NCI-H345 treated with DMSO at 0.1 percent for 48 hours (cell line): ENCODE measurements around the gene KLHDC3.
A peak's percentile ranks its signal among the peaks of the same experiment; 100 is the strongest.
"Not testable (repeated sequence)": the region's sequence is repeated elsewhere in the genome, so short reads cannot be mapped to it uniquely, and the experiment has no call there.

Source experiments
- DNase-seq: peaks from one replicate; lab custom pipeline; 2025; ENCODE audit not compliant: unreplicated experiment; lab: John Stamatoyannopoulos, UW

KLHDC3 gene

DNA sequence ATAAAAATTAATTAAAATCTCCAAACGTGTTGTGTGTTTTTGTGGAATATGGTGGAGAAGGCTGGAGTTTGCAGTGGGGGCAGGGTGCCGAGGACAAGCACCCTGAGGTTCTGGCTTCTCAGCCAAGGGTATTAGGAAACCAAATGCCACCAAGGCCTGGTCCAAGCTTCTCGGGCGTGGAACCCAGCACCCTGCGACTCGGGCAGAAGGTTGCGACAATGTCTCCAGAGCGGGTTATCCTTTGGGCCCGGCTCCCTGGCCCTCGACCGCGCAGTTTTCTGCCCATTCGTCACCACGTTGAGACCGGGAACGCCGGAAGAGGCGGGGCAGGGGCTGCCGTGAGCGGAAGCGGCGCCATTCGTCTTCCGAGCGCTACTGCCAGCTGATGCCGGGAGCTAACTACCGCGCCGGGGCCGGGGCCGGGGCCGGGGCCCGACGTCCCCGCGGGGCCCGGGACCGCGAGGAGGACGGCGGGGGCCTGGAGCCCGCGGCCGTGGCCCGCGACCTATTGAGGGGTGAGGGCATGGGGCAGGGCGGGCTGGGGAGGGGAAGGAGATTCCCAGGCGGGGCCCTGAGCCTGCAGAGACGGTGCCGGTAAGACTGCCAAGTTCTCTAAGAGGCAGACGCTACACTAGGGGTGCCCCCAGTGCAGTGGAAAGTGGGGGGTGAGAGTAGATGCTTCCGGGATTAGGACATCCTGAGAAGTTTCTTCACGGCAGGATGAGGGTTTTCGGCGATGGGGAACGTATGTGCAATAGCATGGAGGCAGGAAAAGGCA lies 7.4 kb downstream of the KLHDC3 start, which contains the start of gene RRP36:
TSS of gene RRP36 (plus strand) at position 354 of the 778 bp plus-strand sequence. CDS start at position 386, 32 bp downstream.
- peak; percentile 57 for DNase-seq

DNA sequence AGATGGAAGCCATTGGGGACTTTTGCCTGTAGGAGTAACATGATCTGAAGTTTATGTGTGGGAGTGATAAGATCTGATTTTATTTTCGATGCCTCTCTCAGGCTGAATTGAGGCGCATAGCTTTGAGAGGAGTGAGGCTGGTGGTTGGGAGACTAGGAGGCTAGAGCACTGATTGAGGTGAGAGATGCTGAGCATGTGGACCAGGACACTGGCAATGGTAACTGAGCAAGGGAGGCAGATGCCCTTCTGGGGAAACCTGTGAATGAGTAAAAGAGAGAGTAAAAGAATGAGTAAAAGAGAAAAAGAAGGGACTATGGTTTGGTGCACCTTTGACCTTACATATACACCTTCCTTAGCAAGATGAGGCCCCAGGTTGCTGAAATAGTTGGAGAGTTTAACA lies 10.4 kb downstream of the KLHDC3 start:
- DNase-seq = no peak

DNA sequence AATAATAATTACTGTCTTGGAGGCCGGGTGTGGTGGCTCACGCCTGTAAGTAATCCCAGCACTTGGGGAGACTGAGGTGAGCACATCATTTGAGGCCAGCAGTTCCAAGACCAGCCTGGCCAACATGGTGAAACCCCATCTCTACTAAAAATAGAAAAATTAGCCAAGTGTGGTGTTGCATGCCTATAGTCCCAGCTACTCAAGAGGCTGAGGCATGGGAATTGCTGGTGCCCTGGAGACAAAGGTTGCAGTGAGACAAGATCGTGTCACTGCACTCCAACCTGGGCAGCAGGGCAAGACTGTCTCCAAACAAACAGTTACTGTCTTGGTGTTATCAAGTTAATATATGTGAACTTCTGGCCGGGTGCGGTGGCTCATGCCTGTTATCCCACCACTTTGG lies 12.3 kb downstream of the KLHDC3 start:
- no peak for DNase-seq

DNA sequence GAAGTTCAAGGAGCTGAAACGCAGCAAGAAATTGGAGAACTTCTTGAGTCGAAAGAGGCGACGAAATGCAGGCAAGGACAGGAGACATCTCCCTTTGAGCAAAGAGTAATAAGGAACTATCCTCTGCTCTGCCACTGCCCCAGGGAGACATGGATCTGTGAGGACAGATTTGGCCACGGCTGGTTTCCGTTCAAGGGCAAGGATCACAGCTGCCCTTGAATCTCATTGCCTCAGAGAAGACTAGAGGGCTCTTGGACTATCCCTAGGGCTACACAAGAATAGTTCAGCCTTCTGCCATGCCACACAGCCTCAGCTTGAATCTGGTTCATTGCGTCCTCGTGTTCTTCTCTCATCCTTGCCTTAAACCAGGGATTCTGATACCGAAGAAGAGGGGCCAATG lies 15.1 kb downstream of the KLHDC3 start:
- no peak for DNase-seq

DNA sequence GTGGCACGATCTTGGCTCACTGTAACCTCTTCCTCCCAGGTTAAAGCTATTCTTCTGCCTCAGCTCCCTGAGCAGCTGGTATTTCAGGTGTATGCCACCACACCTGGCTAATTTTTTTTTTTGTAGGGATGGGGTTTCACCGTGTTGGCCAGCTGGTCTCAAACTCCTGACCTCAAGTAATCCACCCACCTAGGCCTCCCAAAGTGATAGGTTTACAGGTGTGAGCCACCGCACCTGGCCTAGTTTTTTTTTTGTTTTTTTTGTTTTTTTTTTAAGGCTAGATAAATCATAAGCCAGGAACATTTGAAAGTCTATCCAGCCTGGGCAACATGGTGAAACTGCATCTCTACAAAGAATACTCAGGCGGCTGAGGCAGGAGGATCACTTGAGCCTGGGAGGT lies 18.3 kb downstream of the KLHDC3 start:
- DNase-seq = no peak

DNA sequence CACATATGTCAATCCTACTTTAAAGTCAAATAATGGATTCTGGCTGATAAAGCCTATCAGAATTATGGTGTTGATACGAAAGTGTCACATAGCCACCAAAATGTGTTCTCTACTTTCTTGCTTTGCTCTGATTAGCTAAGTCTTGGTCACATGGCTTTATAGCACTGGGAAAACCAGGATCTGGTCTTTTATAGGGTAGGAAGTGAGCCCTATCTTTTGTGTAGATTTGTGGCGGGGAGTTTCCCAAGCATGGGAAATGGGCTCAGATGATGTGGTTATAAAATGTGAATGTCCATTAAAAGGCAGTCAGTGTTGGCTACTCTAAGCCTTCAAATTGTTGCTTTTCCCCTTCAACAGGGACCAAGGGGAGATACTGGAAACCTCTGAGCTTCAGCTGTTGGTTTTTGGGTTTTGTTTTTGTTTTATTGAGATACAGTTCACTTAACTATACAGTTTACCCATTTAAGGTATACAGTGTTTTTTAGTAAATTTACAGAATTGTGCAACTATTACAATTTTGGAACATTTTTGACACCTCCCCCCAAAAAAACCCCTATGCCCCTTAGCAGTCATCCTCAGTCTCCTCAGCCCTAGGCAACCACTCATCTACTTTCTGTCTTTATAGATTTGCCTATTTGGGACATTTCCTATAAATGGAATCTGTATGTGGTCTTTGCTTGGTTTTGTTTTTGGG lies 19.6 kb downstream of the KLHDC3 start:
- DNase-seq = no peak

DNA sequence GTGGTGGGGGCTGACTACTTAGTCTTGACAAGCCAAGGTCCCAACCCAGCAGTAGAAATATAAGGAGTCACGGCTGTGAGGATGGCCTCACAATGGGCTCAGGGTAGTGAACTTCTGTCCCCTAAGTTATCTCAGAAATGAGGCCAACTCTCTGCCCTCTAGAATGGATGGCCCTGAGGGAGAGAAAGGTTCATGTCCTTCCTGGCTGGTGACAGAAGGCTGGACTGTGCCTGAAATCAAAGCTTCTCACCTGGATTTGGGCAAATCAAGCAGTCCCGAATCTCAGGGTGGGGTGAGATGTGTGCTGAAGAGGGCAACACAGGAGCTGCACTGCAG lies 20.1 kb downstream of the KLHDC3 start:
- DNase-seq = no peak

DNA sequence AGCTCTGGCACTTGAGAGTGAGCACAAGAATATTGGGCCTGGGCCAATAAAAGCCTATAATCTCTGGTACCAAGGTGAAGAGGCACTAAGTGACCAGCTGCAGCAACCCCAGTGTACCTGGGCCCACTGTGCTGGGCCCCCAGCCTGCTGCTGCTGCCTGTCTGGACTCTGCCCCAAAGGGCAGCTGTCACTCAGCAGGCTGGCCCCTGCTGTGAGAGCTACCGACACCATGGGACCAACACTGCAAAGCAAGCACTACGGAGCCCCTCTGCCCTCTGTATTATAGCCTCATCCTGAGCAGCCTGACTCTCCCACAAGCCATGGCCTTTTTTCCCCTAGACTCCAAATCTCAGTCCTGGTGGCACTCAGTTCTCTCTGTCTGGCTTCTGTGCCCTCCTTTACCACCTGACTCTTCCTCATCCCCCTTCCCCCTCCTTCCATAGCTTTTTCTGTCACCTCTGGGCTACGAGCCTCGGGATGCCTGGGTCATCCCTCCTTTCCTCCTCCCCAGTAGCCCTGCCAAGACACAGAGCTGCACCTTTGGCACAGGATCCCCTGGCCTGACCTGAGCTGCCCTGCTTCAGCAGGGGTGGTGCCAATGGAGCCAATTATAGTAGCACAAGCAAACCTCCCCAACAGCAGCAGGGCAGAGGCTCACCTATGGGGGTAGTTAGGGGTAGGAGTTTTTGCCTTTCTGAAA lies 21.6 kb downstream of the KLHDC3 start:
- DNase-seq = no peak

DNA sequence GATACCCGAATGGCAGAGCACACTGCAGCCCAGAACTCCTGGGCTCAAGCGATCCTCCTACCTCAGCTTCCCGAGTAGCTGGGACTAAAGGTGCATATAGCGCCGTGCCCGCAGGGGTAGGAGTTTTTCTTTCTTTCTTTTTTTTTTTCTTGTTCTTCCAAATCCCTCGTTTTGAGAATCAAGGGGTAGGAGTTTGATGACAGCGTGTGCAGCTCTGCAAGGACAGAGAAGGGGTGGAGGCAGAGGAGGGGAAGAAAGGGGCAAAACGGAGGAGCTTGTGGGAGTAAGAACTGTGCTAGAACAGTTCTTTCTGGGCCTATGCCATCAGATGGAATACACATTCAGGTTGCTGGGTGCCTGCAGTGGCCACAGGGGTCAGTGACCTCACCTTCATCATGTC lies 22.7 kb downstream of the KLHDC3 start:
- DNase-seq = no peak

DNA sequence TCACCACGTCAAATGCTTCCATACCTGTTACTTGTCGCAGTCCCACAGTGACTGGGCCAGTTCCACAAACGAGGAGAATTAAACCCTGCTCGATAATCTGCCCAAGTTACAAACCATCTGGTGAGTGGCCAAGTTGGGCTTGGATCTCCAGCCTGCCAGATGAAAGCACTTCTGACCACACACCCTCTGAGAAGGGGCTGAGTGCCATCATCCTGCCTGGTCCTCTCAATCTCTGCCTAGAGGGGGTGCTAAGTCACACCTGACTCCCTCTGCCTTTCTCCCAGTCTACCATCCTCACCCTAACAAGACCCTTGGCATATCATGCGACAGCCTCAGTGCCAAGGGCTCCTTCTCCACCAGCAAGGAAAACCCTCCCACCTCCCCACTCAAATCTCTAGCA lies 23.1 kb downstream of the KLHDC3 start:
- no peak for DNase-seq

DNA sequence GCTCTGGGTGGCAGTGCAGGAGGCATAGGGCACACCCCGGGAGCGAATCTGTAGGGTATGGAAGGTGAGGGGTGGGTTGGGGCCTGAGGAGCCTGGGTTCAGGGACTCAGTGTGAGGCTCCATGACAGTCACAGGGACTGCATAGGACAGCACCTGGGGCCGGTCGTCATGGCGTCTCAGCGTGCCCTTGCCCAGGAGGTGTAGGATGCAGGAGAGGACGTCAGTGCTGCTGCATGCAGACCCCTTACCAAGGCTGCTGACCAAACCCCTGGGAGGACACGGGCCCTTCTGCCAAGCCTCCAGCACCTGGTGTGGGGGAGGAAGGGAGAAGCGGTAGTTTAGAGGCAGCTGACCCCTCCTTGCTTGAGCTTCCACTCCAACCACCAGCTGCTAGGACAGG lies 23.7 kb downstream of the KLHDC3 start:
- DNase-seq = no peak

DNA sequence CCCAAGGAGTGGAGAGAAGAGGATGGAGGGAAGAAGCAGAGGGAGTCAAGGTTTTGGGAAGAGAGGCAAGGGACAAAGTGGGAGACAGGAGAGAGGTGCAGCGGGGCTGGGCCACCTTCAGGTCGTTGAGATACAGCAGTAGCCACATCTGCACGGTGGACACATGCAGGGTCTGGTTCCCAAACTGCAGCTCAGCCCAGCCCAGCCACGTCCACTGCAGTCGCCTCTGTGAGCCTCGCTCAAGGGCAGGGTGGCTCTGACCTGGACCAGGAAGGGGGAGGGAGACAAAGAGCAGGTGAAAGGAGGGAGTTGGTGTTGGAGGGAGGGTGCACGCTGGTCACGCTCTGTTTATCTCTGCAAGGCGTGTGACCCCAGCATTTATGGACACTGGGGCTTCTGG lies 24.7 kb downstream of the KLHDC3 start:
- DNase-seq = no peak

DNA sequence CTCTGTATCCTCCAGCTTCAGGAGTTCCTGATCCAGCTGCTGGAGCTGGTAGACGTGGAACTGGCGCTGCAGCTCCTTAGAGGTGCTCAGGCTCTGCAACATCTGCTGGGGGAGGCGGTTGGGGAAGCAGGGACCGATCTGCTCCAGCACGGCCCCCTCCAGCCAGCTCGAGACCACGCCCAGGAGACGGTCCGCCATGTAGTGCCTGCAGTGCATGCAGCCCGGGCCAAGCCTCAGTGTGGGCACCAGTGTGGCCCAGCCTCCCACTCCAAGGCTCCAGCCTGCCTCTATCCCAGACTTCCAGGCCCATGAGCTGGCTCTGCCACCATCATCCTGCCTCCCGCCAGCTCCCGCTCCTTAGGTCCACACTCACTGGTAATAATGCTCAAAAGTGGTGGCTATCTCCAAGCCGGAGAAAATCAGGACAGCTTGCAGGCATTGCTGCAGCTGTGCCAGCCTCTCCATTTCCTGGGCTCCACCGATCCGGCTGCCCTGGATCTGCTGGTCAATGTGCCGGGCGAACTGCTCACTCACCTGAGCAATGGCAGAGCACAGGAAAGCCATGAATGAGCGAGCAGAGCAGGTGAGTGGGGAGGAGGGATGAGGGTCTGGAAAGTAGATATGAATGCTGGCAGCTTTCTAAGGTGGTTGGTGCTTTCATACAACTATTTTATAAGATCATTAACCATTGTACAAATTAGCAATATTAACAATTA lies 26.7 kb downstream of the KLHDC3 start:
- no peak for DNase-seq

DNA sequence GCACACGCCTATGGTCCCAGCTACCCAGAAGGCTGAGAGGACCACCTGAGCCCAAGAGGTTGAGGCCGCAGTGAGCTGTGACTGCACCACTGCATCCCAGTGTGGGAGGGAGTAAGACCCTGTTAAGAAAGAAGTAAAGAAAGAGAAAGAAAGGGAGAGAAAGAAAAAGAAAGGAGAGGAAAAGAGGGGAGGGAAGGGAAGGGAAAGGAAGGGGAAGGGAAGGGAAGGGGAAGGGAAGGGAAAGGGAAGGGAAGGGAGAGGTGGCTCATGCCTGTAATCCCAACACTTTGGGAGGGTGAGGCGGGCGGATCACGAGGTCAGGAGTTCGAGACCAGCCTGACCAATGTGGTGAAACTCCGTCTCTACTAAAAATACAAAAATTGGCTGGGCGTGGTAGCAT lies 27.4 kb downstream of the KLHDC3 start:
- not testable (repeated sequence) for DNase-seq

DNA sequence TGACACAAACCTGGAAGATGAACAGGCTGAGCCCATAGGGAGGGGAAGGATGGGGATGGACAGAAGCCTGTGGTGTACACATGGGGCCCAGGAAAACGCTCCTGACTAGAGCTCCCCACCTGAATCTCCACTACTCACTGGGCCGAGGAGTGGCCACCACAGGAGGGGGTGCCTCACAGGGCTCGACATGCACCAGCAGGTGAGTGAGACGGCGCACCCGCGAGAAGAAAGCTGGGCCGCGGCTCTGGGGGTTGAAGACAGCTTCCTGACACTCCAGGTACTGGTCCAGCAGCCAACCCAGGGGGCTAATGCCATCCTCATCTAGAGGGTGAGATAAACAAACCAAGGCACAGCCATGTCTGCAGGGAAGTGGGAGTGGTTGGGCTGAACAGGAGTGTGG lies 29.3 kb downstream of the KLHDC3 start:
- DNase-seq = no peak

DNA sequence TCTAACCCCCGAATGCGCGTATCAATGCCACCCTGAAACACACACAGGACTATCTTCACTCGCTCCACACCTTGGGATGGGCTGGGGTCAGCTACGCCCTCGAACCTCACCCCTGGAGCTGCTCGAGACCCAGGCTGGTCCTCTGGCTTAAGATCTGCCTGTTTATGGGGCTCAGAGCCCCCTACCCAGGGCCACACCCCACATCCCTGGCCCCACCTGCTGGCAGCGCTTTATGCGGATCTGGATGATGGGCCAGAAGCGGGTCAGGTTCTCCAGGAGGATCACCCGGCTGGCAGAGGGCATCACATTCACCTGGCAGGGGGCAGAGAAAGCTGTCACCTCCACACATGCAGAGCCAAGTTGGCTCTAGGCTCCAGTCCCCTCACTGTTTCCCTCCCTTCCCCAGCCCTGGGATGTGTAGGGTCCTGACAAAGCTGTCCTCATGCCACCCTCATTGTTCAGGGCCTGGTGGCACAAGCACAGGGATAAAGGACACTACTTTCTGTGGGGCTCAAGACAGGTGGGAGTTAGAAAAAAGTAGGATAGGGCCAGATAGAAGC lies 31.4 kb downstream of the KLHDC3 start:
- DNase-seq = no peak

DNA sequence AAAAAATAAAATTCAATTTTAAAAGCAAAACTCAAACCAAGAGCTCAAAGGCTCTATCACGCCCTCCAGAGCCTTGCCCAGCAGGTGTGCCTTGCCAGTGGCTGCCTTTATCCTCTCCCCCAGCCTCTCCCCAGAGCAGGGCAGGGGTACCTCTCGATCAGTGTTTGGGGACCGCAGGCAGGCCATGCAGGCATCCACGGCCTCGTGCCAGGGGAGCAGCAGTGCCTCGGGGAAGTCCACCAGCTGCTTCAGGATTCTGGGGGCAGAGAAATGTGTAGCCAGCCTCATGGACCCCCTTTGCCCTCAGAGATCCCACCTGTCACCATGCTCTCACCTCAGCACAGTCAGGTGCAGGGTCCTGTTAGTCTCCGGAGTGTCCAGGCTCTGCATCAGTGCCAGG lies 33.9 kb downstream of the KLHDC3 start:
- DNase-seq = no peak

DNA sequence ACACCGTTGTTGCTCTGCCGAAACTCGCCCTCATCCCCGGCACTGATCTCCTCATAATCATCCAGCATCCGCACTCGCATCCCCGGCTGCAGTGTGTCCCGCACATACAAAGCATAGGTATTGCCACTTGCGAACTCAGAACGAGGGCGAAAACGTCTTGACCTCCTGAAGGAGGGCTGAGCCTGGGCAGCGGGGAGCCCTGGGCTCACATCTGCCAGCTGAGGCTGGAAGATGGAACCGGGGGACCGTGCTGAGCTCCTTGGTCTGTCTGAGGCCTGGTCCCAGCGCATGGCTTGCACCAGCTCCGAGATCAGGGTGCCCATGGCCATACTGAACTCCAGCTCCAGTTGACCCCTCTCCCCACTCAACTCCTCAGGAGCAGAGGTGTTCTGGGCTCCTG lies 36.9 kb downstream of the KLHDC3 start:
- DNase-seq = no peak

DNA sequence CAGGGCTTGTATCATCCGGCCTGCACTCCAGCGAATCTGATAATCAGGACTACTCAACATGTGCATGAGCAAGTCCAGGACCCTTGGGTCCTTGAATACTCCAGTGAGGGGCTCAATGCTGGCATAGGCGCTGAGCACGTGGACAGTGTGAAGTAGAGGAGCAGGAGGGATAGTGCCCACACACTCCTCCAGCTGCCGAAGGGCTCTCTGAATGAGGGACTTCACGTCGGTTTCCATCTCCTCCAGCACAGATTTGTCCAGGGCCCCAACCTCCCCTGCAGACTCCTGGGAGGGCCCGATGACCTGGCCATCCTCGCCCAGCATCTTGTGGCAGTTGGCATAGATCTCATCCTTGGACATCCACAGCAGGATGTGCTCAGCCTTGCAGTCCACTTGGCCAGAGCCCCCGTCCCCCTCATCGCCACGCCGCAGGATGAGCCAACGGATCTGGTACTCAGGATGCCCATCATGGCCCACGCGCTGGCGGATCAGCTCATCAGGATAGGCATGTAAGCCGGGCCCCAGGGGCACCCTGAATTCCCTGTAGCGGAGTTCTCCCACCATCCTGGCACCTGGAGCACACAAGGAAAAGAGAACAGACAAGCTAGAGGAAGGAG lies 38.3 kb downstream of the KLHDC3 start:
- DNase-seq = no peak

DNA sequence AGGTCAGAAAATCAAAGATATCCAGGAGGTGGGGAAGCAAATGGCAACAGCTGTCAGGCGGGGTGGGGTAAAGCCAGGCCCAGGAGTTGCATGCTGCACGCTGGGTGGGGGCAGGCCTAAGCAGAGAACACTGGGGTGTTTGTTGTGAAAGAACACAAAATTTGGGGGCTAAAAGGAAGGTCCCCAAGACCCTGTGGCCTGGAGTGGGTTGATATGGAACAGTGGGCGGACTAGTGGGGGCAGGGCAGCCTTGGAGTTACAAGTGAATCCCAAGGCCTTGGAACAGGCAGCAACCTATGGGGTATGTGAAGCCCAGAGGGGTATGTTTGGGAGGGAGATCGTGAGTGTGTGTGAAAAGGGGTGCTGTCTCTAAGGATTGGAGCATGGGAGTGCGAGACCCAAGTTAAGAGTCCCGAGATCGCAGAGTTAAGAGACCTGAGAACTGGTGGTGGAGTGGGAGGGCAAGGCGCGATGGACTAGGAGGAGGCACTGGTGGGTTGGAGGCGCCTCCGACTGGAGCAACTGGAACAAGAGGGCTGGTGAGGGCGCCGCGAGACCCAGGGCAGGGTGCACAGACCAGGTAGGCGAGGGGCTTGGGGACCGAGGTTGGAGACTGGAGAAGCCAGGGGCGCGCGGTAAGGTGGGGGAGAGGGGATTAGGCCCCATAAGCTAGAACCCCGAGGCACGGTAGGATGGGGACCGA lies 38.9 kb downstream of the KLHDC3 start:
- no peak for DNase-seq
